Activated effector memory CD4-positive, alpha-beta T cell treated with Interleukin-2 at 50 U/mL for 16 hours (primary cell): ENCODE data around the gene CD59.
"Not testable (repeated sequence)": the region's sequence is repeated elsewhere in the genome, so short reads cannot be mapped to it uniquely, and the experiment has no call there.

ENCODE experiments used
- DNase-seq: peaks from one replicate; pipeline ENCODE4 v3.0.0-alpha.2; 2020

Gene CD59

DNA sequence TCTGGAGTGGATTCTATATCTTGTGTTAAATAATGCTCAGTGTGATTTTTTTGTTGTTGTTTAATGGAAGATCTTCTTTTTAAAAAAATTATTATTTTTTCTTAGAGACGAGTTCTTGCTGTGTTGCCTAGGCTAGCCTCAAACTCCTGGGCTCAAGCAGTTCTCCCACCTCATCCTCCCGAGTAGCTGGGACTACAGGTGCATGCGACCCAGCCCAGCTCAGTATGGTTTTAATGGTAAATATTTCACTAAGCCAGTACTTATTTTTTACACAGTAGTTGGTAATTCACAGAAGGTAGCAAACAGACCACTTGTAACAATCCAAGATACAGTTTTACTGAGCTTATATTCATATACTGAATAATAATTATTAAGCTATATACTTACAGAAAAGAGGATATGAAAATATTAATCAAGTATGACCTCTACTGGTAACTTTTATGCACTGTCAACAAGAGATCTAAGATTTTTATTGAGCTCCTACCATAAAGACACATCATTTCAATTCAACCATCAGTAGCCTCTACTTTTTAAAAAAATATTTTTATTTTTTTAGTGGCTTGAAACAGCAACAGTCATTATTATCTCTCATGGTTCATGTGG is 6.1 kb upstream of the CD59 start:
- no peak for DNase-seq

- no peak for DNase-seq
These were observed 5.6 kb upstream of the CD59 start for GRCh38 chr11:33741806-33742205.

- DNase-seq: no peak
These were observed 1.2 kb upstream of the CD59 start for GRCh38 chr11:33737362-33737821.

DNA sequence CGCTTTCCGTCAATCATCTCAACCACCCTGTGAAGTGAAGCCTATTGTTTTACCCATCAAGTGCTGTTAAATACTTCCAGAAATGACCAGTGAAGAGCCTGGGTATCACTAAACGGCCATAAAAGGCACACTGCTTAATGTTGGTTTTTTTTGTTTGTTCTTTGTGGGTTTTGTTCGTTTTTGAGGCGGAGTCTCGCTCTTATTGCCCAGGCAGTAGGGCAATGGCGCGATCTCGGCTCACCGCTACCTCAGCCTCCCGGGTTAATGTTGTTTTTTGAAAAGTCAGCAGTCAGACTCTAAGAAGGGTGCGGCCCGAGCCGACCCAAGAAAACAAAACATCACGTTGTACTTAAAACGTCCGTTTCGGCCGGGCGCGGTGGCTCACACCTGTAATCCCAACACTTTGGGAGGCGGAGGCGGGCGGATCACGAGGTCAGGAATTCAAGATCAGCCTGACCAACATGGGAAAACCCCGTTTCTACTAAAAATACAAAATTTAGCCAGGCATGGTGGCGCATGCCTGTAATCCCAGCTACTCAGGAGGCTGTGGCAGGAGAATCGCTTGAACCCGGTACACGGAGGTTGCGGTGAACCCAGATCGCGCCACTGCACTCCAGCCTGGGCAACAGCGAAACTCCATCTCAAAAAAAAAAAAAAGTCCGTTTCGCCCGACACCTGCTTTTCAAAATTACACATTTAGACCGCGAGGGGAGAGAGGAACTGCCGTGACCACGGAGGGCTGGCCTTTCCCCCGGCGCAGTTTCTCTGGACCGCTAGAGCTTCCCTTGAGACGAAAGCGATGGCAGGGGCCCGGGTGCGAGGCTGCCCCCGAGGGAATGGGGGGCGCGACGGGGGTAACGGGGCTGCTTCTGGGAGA is 714 bp downstream of the CD59 start:
- DNase-seq: peak; percentile 32

DNA sequence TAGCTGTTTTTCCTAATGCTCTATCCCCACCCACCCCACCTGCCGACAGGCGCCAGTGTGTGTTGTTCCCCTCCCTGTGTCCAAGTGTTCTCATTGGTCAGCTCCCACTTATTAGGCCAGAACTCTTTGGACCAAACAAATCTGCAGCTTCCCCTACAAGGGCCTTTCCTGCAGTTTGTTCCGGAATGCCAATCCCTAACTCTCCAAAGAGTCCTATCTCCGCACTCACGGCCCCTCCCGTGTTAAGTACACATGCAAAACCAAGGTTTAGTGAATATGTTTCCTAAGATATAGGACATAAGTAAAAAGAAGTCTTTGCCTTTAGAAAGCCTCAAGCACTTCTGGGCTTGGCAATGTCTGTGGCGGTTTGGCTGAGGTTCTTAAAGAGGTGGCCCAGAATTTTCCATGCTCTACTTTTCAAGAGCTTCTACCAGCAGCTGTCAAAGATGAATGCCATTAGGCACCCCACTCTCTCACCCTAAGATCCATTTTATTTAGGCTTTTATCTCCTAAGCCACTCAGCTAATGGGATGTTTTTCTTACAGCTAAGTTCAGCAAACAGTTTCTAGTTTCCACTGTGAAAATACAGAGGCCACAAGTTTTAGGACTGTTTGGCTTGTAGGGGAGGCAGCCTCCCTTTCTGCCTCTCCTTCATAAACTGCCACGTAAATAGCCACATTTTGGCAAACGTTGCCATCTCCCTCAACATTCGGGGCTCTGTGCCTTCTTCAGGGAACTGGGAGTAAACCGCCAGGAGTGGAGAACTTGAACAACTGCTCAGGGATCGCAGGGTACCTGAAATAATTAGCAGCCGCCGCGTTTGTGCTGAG is 1.6 kb downstream of the CD59 start:
- no peak for DNase-seq

DNA sequence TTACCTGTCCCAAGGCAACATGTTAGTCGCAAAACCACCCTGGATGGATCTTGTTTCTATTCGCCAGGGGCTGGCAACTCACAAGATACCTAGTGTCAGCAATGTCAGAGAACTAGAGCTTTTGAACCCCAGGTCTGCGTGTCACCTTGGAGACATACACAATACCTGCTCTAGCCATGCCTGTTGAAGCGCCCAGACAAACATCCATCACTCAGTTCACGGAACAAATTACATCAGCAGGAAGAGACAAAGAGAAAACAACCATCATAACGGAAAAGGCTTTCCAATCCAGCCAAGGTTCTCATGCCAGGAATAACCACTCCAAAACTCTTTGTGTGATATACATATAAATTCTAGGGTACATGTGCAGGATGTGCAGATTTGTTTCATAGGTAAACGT is 2.2 kb downstream of the CD59 start:
- DNase-seq: no peak

DNA sequence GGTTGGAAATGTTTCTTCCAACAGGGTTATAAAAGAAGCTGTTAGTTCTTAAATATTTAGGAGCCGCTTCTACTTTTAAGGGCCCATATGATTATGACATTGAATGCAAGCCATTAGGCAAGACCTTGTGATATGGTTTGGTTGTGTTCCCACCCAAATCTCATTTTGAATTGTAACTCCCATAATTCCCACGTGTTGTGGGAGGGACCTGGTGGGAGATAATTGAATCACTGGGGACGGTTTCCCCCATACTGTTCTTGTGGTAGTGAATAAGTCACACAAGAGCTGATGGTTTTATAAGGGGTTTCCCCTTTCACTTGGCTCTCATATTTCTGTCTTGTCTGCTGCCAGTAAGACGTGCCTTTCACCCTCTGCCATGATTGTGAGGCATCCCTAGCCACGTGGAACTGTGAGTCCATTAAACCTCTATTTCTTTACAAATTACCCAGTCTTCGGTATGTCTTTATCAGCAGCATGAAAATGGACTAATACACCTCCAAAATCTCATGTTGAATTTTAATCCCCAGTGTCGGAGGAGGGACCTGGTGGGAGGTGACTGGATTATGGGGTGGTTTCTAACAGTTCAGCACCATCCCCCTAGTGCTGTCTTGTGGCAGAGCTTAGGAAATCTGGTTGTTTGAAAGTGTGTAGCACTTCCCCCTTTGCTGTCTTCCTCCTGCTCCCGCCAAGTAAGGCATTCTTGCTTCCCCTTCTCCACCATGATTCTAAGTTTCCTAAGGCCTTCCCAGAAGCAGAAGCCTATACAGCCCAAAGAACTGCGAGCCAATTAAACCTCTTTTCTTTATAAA is 4.3 kb downstream of the CD59 start:
- DNase-seq: no peak

DNA sequence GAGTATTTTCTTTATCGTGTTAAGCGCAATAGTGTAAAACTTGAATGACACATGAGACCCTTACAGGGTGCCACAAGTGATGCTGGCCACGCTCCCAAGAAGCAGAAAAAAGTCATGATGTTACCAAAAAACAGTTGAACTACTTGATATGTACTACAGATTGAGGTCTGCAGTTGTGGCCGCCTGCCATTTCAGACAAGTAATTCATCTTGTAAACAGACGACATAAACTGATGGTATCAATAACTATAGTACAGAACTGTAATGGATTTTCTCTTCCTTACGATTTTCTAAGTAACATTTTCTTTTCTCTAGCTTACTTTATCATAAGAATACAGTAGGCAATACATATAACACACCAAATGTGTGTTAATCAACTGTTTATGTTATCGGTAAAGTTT is 5.5 kb downstream of the CD59 start:
- DNase-seq: no peak

DNA sequence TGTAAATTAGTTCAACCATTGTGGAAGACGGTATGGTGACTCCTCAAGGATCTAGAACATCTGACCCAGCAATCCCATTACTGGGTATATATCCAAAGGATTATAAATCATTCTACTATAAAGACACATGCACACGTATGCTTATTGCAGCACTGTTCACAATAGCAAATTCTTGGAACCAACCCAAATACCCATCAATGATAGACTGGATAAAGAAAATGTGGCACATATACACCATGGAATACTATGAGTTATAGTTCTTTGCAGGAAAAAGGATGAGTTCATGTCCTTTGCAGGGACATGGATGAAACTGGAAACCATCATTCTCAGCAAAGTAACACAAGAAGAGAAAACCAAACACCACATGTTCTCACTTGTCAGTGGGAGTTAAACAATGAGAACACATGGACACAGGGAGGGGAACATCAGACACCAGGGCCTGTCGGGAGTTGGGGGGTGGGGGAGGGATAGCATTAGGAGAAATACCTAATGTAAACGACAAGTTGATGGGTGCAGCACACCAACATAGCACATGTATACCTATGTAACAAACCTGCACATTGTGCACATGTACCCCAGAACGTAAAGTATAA is 7.1 kb downstream of the CD59 start:
- not testable (repeated sequence) for DNase-seq

DNA sequence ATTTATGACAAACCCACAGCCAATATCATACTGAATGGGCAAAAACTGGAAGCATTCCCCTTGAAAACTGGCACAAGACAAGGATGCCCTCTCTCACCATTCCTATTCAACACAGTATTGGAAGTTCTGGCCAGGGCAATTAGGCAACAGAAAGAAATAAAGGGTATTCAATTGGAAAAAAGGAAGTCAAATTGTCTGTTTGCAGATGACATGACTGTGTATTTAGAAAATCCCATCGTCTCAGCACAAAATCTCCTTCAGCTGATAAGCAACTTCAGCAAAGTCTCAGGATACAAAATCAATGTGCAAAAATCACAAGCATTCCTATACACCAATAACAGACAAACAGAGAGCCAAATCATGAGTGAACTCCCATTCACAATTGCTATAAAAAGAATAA is 8.7 kb downstream of the CD59 start:
- not testable (repeated sequence) for DNase-seq

- DNase-seq: no peak
These were observed 10.7 kb downstream of the CD59 start for GRCh38 chr11:33725496-33725895.

DNA sequence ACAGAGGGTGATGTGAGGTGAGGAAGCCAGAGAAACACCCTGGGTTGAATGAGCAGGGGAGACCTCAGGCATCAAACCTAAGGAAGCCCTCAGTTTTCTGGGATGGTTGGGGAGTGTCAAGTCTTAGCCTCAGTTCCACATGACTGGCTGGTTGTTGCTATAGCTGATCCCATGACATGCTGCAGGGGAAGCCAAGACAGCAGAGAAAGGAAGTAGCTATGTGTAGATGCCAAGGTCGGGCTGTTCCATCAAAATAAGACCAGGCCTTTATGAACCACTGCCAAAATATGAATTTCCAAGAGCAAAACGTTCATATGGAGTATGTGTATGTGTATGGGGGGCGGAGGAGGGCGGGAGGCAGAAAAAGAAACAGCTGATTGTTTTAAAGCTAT is 11.6 kb downstream of the CD59 start:
- DNase-seq: no peak

DNA sequence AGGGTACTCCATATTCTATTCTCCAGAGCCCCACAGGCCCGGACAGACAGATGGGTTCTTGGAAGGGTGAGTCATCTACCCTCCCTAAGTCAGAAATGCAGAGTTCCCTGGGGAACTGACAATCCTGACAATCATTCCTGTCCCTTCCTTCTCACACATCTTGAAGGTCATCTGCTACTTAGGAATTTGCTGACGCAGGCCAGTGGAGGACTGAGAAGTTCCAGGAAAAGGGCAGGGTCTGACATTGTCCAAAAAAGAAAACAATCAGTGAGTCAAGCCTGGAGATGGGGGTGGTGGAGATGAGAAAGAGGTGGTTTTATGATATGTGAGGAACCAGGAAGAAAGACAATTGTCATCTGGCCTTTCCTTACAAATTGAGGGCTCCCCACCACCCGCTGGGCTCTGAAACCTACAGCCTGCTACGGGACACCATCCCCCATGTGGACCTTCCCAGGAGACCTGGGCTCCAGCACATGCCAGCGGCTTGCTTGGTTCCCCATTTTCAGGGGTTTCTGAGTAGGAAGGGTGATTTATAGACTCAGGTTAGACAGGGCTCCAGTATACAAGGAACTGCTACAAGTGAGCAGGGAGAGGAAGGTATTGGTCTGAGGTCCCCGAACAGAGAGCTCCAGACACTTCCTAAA is 12.9 kb downstream of the CD59 start:
- DNase-seq: no peak

DNA sequence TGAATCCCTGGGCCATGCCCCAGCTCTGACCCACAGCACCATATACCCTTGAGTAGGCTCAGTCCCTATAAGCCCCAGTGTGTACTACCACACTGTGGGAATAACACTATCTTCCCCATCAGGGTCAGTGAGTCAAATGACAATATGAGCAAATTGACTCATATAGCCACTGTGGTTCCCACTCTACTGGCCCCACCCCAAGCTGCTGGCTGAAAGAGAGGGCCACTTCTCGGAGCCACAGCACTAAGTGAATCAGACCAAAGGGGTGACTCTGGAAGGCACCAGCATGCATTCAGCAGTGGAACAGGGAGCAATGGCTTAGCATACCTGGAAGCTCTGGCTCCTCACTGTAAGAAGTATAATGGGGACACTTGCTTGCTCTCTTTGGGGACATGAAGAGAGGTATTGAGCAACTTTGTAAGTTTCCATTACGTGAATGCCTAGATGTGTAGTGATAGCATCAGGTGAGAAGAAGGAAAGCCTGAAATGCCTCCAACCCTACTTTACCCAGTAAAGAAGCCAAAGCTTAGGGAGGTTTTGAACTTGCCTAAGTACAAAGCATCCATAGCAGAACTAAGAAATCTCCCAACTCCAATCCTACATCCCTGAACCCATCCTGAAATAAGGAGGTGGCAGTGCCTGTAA is 13.5 kb downstream of the CD59 start:
- DNase-seq: no peak

GRCh38 chr11:33721984-33722383 is 14.2 kb downstream of the CD59 start:
- DNase-seq: no peak

DNA sequence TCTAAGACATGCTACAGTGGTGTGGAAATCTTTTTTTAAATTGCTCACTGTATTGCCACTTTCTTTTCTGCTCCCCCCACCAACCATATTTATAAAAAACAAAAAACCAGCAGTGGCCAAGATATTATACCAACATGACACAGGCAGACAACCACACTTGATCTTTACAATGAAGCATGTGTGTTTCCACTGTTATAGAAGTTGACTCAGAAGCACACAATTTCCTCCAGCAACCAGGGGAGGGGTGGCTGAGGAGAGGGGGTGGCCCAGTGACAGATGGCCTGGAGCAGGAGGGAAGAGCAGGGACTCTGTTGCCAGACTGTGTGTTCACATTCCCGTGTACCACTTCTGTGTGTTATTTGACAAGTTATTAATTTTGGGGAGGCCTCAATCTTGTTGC is 14.8 kb downstream of the CD59 start:
- DNase-seq: no peak

GRCh38 chr11:33719587-33719986 is 16.6 kb downstream of the CD59 start:
- DNase-seq: no peak

- DNase-seq: no peak
These were observed 17.8 kb downstream of the CD59 start for GRCh38 chr11:33718440-33718839.

- DNase-seq: no peak
These were observed 20.0 kb downstream of the CD59 start for GRCh38 chr11:33716243-33716642.

DNA sequence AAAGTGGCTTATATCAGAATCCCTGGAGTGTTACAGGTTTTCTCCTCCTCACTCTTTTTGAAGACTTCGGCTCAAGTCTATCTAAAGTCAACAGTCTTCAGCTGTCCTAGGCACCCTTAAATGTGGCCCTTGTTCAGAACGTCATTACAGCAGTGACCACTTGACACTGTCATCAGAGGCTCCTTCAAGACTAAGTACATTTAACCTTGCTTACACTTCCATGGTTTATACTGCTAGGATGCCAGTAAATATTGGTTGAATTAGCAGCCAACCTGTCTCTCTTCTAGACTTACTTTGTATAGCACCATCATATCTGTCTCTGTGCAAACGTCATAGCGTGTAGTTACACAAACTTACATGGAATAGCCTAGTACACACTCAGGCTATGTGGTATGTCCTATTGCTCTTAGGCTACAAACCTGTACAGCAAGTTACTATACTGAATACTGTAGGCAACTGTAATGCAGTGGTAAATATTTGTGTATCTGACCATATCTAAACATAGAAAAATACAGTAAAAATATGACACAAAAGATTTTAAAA is 22.3 kb downstream of the CD59 start:
- no peak for DNase-seq
